ENCODE data around the gene SOCS6. TPM values are rescaled to one million over a fixed set of nuclear protein-coding genes. Genes with fewer than 3 reads are reported as not detected.

SOCS6 gene
- total and polyA plus RNA-seq, 2 of the 13 experiments (the other 11 are each of a cell fraction or from before 2014, with no cell fraction given) = 18.6 to 38.3 TPM

DNA sequence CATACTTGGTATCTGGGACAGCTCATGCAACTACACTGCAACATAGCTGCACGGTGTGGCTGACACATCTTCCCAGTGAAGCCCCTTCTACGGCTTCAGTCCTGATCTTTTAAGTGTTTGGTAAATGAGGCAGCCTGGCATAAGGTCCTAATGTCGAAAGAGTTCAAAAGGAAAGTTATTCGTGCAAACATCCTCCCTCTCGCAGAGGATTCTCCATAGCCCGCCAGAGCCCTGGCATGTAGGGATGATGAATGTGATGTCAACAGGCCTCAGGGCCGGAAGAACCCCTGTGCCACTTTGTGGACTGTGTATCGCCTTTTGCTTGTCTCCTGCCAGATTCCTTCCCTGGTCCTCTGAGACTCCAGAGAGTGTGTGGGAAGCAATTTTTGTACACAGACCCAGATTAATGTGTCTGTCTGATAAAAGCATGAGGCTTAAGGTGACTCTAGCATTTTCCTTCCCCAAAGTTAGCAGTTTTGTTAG is 88.5 kb downstream of the SOCS6 start:
- H4K20me1 ChIP-seq (ENCODE audit: insufficient read depth, low read length) = no peaks in the 10 kb centered on the region
- H3K79me2 ChIP-seq (ENCODE audit: insufficient read depth, low read length) = no peaks in the 10 kb centered on the region
- peak overlapping the region; percentile 81 for H3K4me2 ChIP-seq (ENCODE audit: low read depth, low read length)
- peak overlapping the region; percentile 97 for H3K9ac ChIP-seq (ENCODE audit: insufficient read depth, low read depth, low read length)
- TSS peak; percentile 89 for BruUV-seq (replicated peaks)
- peaks cover 95% of the 10 kb centered on the region for H3K4me1 ChIP-seq (ENCODE audit: insufficient read depth, low read length)
- FAIRE-seq (peak; percentile 53), ATAC-seq (peak; percentile 62), DNase-seq (ENCODE audit: low spot score) (peak; percentile 93)
- H2AFZ ChIP-seq (ENCODE audit: low read length) = no peak overlapping the region
- peak overlapping the region; percentile 99 for H3K27ac ChIP-seq (ENCODE audit: extremely low read length, insufficient read depth, low read length)
- no peaks in the 10 kb centered on the region for H3K36me3 ChIP-seq (replicated peaks in 1 of 2; ENCODE audit: control insufficient read depth in 1 of 2, insufficient read depth in 2 of 2, low read length in 2 of 2)
- ChIA-PET CTCF (ENCODE audit: low intra/inter-chr PET ratio, low total read pairs) (no interaction called here), POLR2A (interaction anchor here (0.8 to 3.8 kb wide), 18 partner anchors 11 to 172 kb away, joined by 3 to 110 read pairs (median 6); partner anchors contain the start of gene RTTN)
- 0% methylated on average over 8 of the region's 8 CpGs for WGBS (ENCODE audit: low lambda C conversion rate)
- no peaks in the 10 kb centered on the region for H3K9me3 ChIP-seq (ENCODE audit: low read length)
- in situ Hi-C loops (cut with HindIII; ENCODE audit: extremely low pct_ligation_motif_present, low pct_unique_long_range_greater_than_20kb) = loop anchor here (5.0 kb wide), 2 partner anchors 40 to 55 kb away; no protein-coding TSS in a partner anchor
- H3K4me3 ChIP-seq (replicated peaks in 1 of 3; ENCODE audit: insufficient read depth in 1 of 3, low read depth in 2 of 3, low read length in 3 of 3) = peak overlapping the region; percentile 32 to 47 (median 34); a peak in 5 of 6 replicates
- H3K27me3 ChIP-seq (ENCODE audit: control insufficient read depth in 1 of 2, insufficient read depth in 2 of 2, low read length in 2 of 2) = no peaks in the 10 kb centered on the region
- intact Hi-C loops (cut with micrococcal nuclease; ENCODE audit: unreplicated experiment) = loop anchor here (1.0 to 2.0 kb wide), 4 partner anchors 41 to 173 kb away; partner anchors contain the start of gene RTTN
- TF ChIP-seq, protein P1, sequence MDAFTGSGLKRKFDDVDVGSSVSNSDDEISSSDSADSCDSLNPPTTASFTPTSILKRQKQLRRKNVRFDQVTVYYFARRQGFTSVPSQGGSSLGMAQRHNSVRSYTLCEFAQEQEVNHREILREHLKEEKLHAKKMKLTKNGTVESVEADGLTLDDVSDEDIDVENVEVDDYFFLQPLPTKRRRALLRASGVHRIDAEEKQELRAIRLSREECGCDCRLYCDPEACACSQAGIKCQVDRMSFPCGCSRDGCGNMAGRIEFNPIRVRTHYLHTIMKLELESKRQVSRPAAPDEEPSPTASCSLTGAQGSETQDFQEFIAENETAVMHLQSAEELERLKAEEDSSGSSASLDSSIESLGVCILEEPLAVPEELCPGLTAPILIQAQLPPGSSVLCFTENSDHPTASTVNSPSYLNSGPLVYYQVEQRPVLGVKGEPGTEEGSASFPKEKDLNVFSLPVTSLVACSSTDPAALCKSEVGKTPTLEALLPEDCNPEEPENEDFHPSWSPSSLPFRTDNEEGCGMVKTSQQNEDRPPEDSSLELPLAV (CRISPR knock-in tag; conservative IDR thresholded peaks at IDR 0.05; ENCODE audit: low read depth) = no peak
- TF ChIP-seq YY1 (IDR thresholded peaks at IDR 0.05; ENCODE audit: insufficient read depth, insufficient replicate concordance, low read depth, low read length) (no peak), ZNF670 (CRISPR knock-in tag; IDR thresholded peaks at IDR 0.05; ENCODE audit: borderline replicate concordance) (no peak), MAZ (IDR thresholded peaks at IDR 0.05; ENCODE audit: borderline replicate concordance, low read depth, low read length) (no peak; the same call in 1 of the 2 replicates), MAZ (CRISPR knock-in tag; IDR thresholded peaks at IDR 0.05; ENCODE audit: low read depth) (no peak), ZNF772 (CRISPR knock-in tag; IDR thresholded peaks at IDR 0.05) (no peak), YEATS2 (CRISPR knock-in tag; IDR thresholded peaks at IDR 0.05; ENCODE audit: borderline replicate concordance) (no peak), HOXD1 (CRISPR knock-in tag; IDR thresholded peaks at IDR 0.05) (peak; percentile 99), JUND (CRISPR knock-in tag; IDR thresholded peaks at IDR 0.05) (no peak), PHF8 (CRISPR knock-in tag; IDR thresholded peaks at IDR 0.05) (no peak; the same call in none of the 2 replicates), FOXO1 (CRISPR knock-in tag; IDR thresholded peaks at IDR 0.05) (peak; percentile 84), SYNCRIP (IDR thresholded peaks at IDR 0.05; ENCODE audit: insufficient read depth, low read depth, low read length) (no peak)
- TF ChIP-seq, protein P2, sequence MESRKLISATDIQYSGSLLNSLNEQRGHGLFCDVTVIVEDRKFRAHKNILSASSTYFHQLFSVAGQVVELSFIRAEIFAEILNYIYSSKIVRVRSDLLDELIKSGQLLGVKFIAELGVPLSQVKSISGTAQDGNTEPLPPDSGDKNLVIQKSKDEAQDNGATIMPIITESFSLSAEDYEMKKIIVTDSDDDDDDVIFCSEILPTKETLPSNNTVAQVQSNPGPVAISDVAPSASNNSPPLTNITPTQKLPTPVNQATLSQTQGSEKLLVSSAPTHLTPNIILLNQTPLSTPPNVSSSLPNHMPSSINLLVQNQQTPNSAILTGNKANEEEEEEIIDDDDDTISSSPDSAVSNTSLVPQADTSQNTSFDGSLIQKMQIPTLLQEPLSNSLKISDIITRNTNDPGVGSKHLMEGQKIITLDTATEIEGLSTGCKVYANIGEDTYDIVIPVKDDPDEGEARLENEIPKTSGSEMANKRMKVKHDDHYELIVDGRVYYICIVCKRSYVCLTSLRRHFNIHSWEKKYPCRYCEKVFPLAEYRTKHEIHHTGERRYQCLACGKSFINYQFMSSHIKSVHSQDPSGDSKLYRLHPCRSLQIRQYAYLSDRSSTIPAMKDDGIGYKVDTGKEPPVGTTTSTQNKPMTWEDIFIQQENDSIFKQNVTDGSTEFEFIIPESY (CRISPR knock-in tag; IDR thresholded peaks at IDR 0.05) = no peak
- TF ChIP-seq, protein P3, sequence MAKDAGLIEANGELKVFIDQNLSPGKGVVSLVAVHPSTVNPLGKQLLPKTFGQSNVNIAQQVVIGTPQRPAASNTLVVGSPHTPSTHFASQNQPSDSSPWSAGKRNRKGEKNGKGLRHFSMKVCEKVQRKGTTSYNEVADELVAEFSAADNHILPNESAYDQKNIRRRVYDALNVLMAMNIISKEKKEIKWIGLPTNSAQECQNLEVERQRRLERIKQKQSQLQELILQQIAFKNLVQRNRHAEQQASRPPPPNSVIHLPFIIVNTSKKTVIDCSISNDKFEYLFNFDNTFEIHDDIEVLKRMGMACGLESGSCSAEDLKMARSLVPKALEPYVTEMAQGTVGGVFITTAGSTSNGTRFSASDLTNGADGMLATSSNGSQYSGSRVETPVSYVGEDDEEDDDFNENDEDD (CRISPR knock-in tag; IDR thresholded peaks at IDR 0.05; ENCODE audit: borderline replicate concordance) = peak; percentile 59; the same call in 1 of the 2 replicates
- TF ChIP-seq, protein P4, sequence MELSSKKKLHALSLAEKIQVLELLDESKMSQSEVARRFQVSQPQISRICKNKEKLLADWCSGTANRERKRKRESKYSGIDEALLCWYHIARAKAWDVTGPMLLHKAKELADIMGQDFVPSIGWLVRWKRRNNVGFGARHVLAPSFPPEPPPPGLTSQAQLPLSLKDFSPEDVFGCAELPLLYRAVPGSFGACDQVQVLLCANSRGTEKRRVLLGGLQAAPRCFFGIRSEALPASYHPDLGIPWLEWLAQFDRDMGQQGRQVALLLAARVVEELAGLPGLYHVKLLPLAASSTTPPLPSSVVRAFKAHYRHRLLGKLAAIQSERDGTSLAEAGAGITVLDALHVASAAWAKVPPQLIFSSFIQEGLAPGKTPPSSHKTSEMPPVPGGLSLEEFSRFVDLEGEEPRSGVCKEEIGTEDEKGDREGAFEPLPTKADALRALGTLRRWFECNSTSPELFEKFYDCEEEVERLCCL (CRISPR knock-in tag; IDR thresholded peaks at IDR 0.05; ENCODE audit: borderline replicate concordance) = no peak
- TF ChIP-seq, protein P5, sequence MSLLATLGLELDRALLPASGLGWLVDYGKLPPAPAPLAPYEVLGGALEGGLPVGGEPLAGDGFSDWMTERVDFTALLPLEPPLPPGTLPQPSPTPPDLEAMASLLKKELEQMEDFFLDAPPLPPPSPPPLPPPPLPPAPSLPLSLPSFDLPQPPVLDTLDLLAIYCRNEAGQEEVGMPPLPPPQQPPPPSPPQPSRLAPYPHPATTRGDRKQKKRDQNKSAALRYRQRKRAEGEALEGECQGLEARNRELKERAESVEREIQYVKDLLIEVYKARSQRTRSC (CRISPR knock-in tag; IDR thresholded peaks at IDR 0.05; ENCODE audit: low read depth) = no peak
- TF ChIP-seq, protein P6, sequence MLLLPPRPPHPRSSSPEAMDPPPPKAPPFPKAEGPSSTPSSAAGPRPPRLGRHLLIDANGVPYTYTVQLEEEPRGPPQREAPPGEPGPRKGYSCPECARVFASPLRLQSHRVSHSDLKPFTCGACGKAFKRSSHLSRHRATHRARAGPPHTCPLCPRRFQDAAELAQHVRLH (CRISPR knock-in tag; IDR thresholded peaks at IDR 0.05; ENCODE audit: borderline replicate concordance, low read depth) = no peak

All from HepG2 (cell line).